Measurements from ENCODE around the gene SLC22A31.
A peak's percentile ranks its signal among the peaks of the same experiment; 100 is the strongest.

DNA sequence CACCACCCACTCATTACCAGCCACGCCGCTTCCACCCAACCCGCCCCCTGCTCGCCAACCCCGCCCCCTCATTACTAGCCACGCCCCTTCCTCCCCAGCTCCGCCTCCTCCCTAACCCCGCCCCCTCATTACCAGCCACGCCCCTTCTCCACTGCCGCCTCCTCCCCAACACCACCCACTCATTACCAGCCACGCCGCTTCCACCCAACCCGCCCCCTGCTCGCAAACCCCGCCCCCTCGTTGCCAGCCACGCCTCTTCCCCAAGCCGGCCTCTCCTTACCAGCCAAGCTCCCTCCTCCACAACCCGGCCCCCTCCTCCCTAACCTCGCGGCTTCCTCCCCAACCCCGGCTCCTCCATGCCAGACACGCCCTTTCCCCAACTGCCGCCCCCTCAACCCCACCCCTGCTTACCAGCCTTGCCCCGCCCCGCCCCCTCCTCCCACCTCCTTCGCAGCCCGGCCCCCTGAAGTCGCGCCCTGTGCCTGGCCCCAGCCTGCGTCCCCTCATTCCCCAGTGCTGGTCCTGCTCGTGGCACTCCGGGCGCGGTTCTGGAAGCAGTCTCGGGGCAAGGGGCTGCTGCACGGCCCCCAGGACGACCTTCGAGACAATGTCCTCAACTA, 7.3 kb downstream of the SLC22A31 start:
- TF ChIP-seq, protein P1, sequence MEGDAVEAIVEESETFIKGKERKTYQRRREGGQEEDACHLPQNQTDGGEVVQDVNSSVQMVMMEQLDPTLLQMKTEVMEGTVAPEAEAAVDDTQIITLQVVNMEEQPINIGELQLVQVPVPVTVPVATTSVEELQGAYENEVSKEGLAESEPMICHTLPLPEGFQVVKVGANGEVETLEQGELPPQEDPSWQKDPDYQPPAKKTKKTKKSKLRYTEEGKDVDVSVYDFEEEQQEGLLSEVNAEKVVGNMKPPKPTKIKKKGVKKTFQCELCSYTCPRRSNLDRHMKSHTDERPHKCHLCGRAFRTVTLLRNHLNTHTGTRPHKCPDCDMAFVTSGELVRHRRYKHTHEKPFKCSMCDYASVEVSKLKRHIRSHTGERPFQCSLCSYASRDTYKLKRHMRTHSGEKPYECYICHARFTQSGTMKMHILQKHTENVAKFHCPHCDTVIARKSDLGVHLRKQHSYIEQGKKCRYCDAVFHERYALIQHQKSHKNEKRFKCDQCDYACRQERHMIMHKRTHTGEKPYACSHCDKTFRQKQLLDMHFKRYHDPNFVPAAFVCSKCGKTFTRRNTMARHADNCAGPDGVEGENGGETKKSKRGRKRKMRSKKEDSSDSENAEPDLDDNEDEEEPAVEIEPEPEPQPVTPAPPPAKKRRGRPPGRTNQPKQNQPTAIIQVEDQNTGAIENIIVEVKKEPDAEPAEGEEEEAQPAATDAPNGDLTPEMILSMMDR (IDR thresholded peaks at IDR 0.05 in 2 of 3, conservative IDR thresholded peaks at IDR 0.05 in 1 of 3; ENCODE audit: borderline replicate concordance in 1 of 3, insufficient read depth in 1 of 3, low read depth in 2 of 3, low read length in 2 of 3) = no peak
- TF ChIP-seq SIN3A (IDR thresholded peaks at IDR 0.05; ENCODE audit: low read depth) (no peak), POLR2AphosphoS5 (IDR thresholded peaks at IDR 0.05; ENCODE audit: low read depth, low read length) (no peak), RAD21 (IDR thresholded peaks at IDR 0.05; ENCODE audit: low read depth) (no peak), EZH2 (IDR thresholded peaks at IDR 0.05) (no peak), POLR2A (IDR thresholded peaks at IDR 0.05; ENCODE audit: borderline replicate concordance, extremely low read depth, insufficient read depth, insufficient read length) (no peak), ELF1 (IDR thresholded peaks at IDR 0.05; ENCODE audit: borderline replicate concordance, low read depth) (no peak), YY1 (IDR thresholded peaks at IDR 0.05; ENCODE audit: extremely low read depth, insufficient replicate concordance, low read depth, low read length) (no peak), SP1 (IDR thresholded peaks at IDR 0.05; ENCODE audit: low read depth) (0 out of 2 replicates have a peak, but pooled peaks have one; percentile 28)
- TF ChIP-seq, protein P2, sequence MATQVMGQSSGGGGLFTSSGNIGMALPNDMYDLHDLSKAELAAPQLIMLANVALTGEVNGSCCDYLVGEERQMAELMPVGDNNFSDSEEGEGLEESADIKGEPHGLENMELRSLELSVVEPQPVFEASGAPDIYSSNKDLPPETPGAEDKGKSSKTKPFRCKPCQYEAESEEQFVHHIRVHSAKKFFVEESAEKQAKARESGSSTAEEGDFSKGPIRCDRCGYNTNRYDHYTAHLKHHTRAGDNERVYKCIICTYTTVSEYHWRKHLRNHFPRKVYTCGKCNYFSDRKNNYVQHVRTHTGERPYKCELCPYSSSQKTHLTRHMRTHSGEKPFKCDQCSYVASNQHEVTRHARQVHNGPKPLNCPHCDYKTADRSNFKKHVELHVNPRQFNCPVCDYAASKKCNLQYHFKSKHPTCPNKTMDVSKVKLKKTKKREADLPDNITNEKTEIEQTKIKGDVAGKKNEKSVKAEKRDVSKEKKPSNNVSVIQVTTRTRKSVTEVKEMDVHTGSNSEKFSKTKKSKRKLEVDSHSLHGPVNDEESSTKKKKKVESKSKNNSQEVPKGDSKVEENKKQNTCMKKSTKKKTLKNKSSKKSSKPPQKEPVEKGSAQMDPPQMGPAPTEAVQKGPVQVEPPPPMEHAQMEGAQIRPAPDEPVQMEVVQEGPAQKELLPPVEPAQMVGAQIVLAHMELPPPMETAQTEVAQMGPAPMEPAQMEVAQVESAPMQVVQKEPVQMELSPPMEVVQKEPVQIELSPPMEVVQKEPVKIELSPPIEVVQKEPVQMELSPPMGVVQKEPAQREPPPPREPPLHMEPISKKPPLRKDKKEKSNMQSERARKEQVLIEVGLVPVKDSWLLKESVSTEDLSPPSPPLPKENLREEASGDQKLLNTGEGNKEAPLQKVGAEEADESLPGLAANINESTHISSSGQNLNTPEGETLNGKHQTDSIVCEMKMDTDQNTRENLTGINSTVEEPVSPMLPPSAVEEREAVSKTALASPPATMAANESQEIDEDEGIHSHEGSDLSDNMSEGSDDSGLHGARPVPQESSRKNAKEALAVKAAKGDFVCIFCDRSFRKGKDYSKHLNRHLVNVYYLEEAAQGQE (IDR thresholded peaks at IDR 0.05; ENCODE audit: low read depth) = no peak
- TF ChIP-seq, protein P3, sequence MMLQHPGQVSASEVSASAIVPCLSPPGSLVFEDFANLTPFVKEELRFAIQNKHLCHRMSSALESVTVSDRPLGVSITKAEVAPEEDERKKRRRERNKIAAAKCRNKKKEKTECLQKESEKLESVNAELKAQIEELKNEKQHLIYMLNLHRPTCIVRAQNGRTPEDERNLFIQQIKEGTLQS (IDR thresholded peaks at IDR 0.05) = no peak
- TF ChIP-seq, protein P4, sequence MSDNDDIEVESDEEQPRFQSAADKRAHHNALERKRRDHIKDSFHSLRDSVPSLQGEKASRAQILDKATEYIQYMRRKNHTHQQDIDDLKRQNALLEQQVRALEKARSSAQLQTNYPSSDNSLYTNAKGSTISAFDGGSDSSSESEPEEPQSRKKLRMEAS (IDR thresholded peaks at IDR 0.05) = no peak

Measured in HCT116 (cell line).